Keratinocyte (primary cell): ENCODE measurements around the gene C10orf67. TPM values are rescaled to one million over a fixed set of nuclear protein-coding genes. Genes with fewer than 3 reads are reported as not detected.

ENCODE experiments used
- DNase-seq: peaks from one replicate; pipeline ENCODE4 v3.0.0-alpha.2; 2011; ENCODE audit warnings: low read depth, missing footprints, low spot score
- FAIRE-seq: peaks from 2 replicates; lab custom pipeline; 2011; peaks lifted over from hg19 to GRCh38; lab: Jason Lieb, UNC
- H2AFZ ChIP-seq: 2 replicates; pipeline ENCODE4 v1.6.0; 2012; ENCODE audit warnings: low read length, control low read depth, inconsistent platforms; ENCODE audit not compliant: control insufficient read depth
- H3K27ac ChIP-seq: 2 replicates; pipeline ENCODE4 v1.5.1; 2011; ENCODE audit warnings: low read length; ENCODE audit not compliant: control insufficient read depth, insufficient read depth
- H3K27me3 ChIP-seq: 3 replicates; pipeline ENCODE4 v1.6.0; 2011; ENCODE audit warnings: low read length; ENCODE audit not compliant: control insufficient read depth, insufficient read depth; ENCODE audit errors: extremely low read depth
- H3K36me3 ChIP-seq, 2 experiments: 2 replicates in 1 of 2; 3 replicates in 1 of 2; pipeline ENCODE4 v1.5.1; 2011; ENCODE audit warnings: low read length in 2 of 2, mild to moderate bottlenecking in 1 of 2; ENCODE audit not compliant: control insufficient read depth in 2 of 2, insufficient read depth in 2 of 2; ENCODE audit errors: extremely low read depth in 1 of 2
- H3K4me1 ChIP-seq: 3 replicates; pipeline ENCODE4 v1.5.1; 2011; ENCODE audit warnings: low read length; ENCODE audit not compliant: control insufficient read depth, insufficient read depth; ENCODE audit errors: extremely low read depth
- H3K4me2 ChIP-seq: 3 replicates; pipeline ENCODE4 v1.6.0; 2011; ENCODE audit warnings: low read depth, low read length; ENCODE audit not compliant: control insufficient read depth, insufficient read depth; ENCODE audit errors: extremely low read depth
- H3K4me3 ChIP-seq, 3 experiments: fragments of 200-600 bp in 1 of 3; sonication (generic) in 1 of 3; 2 replicates in 2 of 3; 3 replicates in 1 of 3; pipeline ENCODE4 v1.5.1; 2011 to 2016; ENCODE audit warnings: low read length in 3 of 3, mild to moderate bottlenecking in 3 of 3, control low read depth in 2 of 3, inconsistent platforms in 1 of 3, low read depth in 1 of 3, mixed read lengths in 1 of 3, mixed run types in 1 of 3, moderate library complexity in 1 of 3; ENCODE audit not compliant: control insufficient read depth in 2 of 3, insufficient read depth in 2 of 3; ENCODE audit errors: extremely low read depth in 1 of 3
- H3K79me2 ChIP-seq: 2 replicates; pipeline ENCODE4 v1.6.0; 2012; ENCODE audit warnings: low read length; ENCODE audit not compliant: control insufficient read depth, insufficient read depth
- H3K9ac ChIP-seq: 3 replicates; pipeline ENCODE4 v1.6.0; 2011; ENCODE audit warnings: low read length; ENCODE audit not compliant: control insufficient read depth, insufficient read depth; ENCODE audit errors: extremely low read depth
- H3K9me1 ChIP-seq: 3 replicates; pipeline ENCODE4 v1.6.0; 2011; ENCODE audit warnings: low read length; ENCODE audit not compliant: control insufficient read depth, insufficient read depth; ENCODE audit errors: extremely low read depth
- H3K9me3 ChIP-seq: 2 replicates; pipeline ENCODE4 v1.5.1; 2012; ENCODE audit warnings: low read depth, low read length; ENCODE audit not compliant: control insufficient read depth
- H4K20me1 ChIP-seq: 3 replicates; pipeline ENCODE4 v1.6.0; 2011; ENCODE audit warnings: low read length; ENCODE audit not compliant: control insufficient read depth, insufficient read depth; ENCODE audit errors: extremely low read depth
- CTCF ChIP-seq, 3 experiments: IDR thresholded peaks in 1 of 3; conservative IDR thresholded peaks in 1 of 3; optimal IDR thresholded peaks in 1 of 3; 2 replicates in 2 of 3; 3 replicates in 1 of 3; pipeline versions ENCODE3 to v1.5.1; 2011; ENCODE audit warnings: low read length in 3 of 3, mild to moderate bottlenecking in 3 of 3, moderate library complexity in 2 of 3, control low read depth in 1 of 3, inconsistent platforms in 1 of 3; ENCODE audit not compliant: insufficient read depth in 2 of 3; ENCODE audit errors: extremely low read depth in 1 of 3
- EZH2 ChIP-seq: IDR thresholded peaks from one replicate; pipeline ENCODE4 v1.6.1; 2012; ENCODE audit warnings: inconsistent platforms, mild to moderate bottlenecking, low read length, moderate library complexity
- dilution Hi-C: fragments of 300-500 bp; cut with MboI; formaldehyde crosslinking; loops from one replicate; pipeline ENCODE4 v1.7.0; 2020; ENCODE audit warnings: low sequenced_read_pairs; ENCODE audit not compliant: extremely low pct_ligation_motif_present
- polyA plus RNA-seq, 5 experiments: library from polyadenylated mRNA; depleted of rRNA in 3 of 5; stranded (reverse) in 3 of 5; stranded (forward) in 1 of 5; unstranded in 1 of 5; fragments of >200 nt; gene quantifications; 1 replicate in 1 of 5; 2 replicates in 3 of 5; 3 replicates in 1 of 5; pipeline versions ENCODE4 v1.2.1 to v1.2.3, GENCODE V29; 2011 to 2012; ENCODE audit warnings: missing spikeins in 2 of 5, low read depth in 1 of 5, low replicate concordance in 1 of 5

The C10orf67 gene
- polyA plus RNA-seq, 1 donor (not counting 4 experiments of a cell fraction or from before 2014, with no cell fraction given) = 0.26 TPM

- TF ChIP-seq CTCF (optimal IDR thresholded peaks at IDR 0.05 in 1 of 3, IDR thresholded peaks at IDR 0.05 in 1 of 3, conservative IDR thresholded peaks at IDR 0.05 in 1 of 3; ENCODE audit: extremely low read depth in 1 of 3, insufficient read depth in 2 of 3, low read length in 3 of 3) (no peak), EZH2 (no peak)
- H3K27me3 ChIP-seq = peaks cover 36% of the 10 kb centered on the region
- no peaks in the 10 kb centered on the region for H4K20me1 ChIP-seq
- no peak overlapping the region for H2AFZ ChIP-seq
- no peaks in the 10 kb centered on the region for H3K36me3 ChIP-seq
- no peak for FAIRE-seq
- no peak overlapping the region for H3K9ac ChIP-seq
- no peak overlapping the region for H3K4me2 ChIP-seq
- no peak overlapping the region for H3K4me3 ChIP-seq
- H3K79me2 ChIP-seq = no peaks in the 10 kb centered on the region
- H3K9me1 ChIP-seq = no peaks in the 10 kb centered on the region
- dilution Hi-C loops = no loop called here
- DNase-seq = no peak
- no peak overlapping the region for H3K27ac ChIP-seq
- H3K4me1 ChIP-seq = no peaks in the 10 kb centered on the region
- H3K9me3 ChIP-seq = no peaks in the 10 kb centered on the region
These were observed 157.9 kb downstream of the C10orf67 start for GRCh38 chr10:23186697-23187096.

GRCh38 chr10:23186178-23186577 is 158.4 kb downstream of the C10orf67 start:
- DNase-seq (no peak), FAIRE-seq (no peak)
- Histone ChIP-seq H3K36me3 (no peaks in the 10 kb centered on the region), H2AFZ (no peak overlapping the region), H3K9me1 (no peaks in the 10 kb centered on the region), H4K20me1 (no peaks in the 10 kb centered on the region), H3K9me3 (no peaks in the 10 kb centered on the region), H3K4me1 (no peaks in the 10 kb centered on the region), H3K27me3 (peaks cover 31% of the 10 kb centered on the region), H3K9ac (no peak overlapping the region), H3K27ac (no peak overlapping the region), H3K4me3 (no peak overlapping the region), H3K79me2 (no peaks in the 10 kb centered on the region), H3K4me2 (no peak overlapping the region)
- TF ChIP-seq CTCF (optimal IDR thresholded peaks at IDR 0.05 in 1 of 3, IDR thresholded peaks at IDR 0.05 in 1 of 3, conservative IDR thresholded peaks at IDR 0.05 in 1 of 3; ENCODE audit: extremely low read depth in 1 of 3, insufficient read depth in 2 of 3, low read length in 3 of 3) (no peak), EZH2 (no peak)
- dilution Hi-C loops = no loop called here
